Neural cell (in vitro differentiated cells): ENCODE data around the gene CEP128.

Experiments
- CTCF ChIP-seq: fragments of 450-650 bp; IDR thresholded peaks from 2 replicates; pipeline ENCODE4 v1.5.1; 2014; ENCODE audit warnings: antibody characterized with exemption, mild to moderate bottlenecking, moderate library complexity; ENCODE audit not compliant: poor library complexity, severe bottlenecking
- EP300 ChIP-seq: fragments of 450-650 bp; conservative IDR thresholded peaks from 2 replicates; pipeline ENCODE4 v1.6.1; 2014; ENCODE audit warnings: antibody characterized with exemption, mild to moderate bottlenecking, moderate library complexity; ENCODE audit not compliant: poor library complexity, severe bottlenecking

- no peak for TF ChIP-seq EP300
- TF ChIP-seq CTCF, result no peak
These were observed 178.8 kb downstream of the CEP128 start for GRCh38 chr14:80762641-80763228.
